IMR-90 (cell line): Measurements from ENCODE around the gene GIPR. TPM values are rescaled to one million over a fixed set of nuclear protein-coding genes. Genes with fewer than 3 reads are reported as not detected.

Source experiments
- ATAC-seq: fragments of 200-7000 bp; cut with Tn5 transposase; 2 replicates; pipeline ENCODE4 v1.9.1; 2020; ENCODE audit warnings: low read depth, mild to moderate bottlenecking, moderate library complexity
- BruUV-seq: library from RNA; stranded (reverse); fragments of 400-500 nt; replicated peaks from 2 replicates; lab custom pipeline; 2021; lab: Mats Ljungman, UMichigan
- CTCF ChIA-PET: fragments of 300-600 bp; formaldehyde crosslinking; extraction: SDS; loops from one replicate; lab custom pipeline; 2021; ENCODE audit warnings: antibody characterized with exemption; lab: Yijun Ruan, JAX
- POLR2A ChIA-PET: fragments of 300-600 bp; sonication (Branson Sonifier 250); formaldehyde crosslinking; loops from one replicate; lab custom pipeline; 2022; ENCODE audit warnings: antibody characterized with exemption; ENCODE audit not compliant: unreplicated experiment; lab: Charles Lee
- DNase-seq: peaks from one replicate; pipeline ENCODE4 v3.0.0; 2013
- H2AFZ ChIP-seq: replicated peaks from 2 replicates; pipeline ENCODE3; 2013; ENCODE audit warnings: low read length, mild to moderate bottlenecking; ENCODE audit not compliant: poor library complexity
- H2AK5ac ChIP-seq: 2 replicates; pipeline ENCODE4 v1.6.1; 2013; ENCODE audit warnings: low read depth, low read length, inconsistent platforms
- H2AK9ac ChIP-seq: replicated peaks from 2 replicates; pipeline ENCODE3; 2013; ENCODE audit warnings: mild to moderate bottlenecking, low read depth, low read length, moderate library complexity; ENCODE audit not compliant: poor library complexity
- H2BK120ac ChIP-seq: 2 replicates; pipeline ENCODE4 v1.6.1; 2013; ENCODE audit warnings: low read depth, low read length, inconsistent platforms
- H2BK15ac ChIP-seq: 3 replicates; pipeline ENCODE4 v1.6.1; 2013; ENCODE audit warnings: low read depth, low read length, inconsistent platforms
- H2BK20ac ChIP-seq: 2 replicates; pipeline ENCODE4 v1.6.1; 2013; ENCODE audit warnings: low read depth, mild to moderate bottlenecking, inconsistent platforms, low read length, moderate library complexity
- H2BK5ac ChIP-seq: 2 replicates; pipeline ENCODE4 v1.6.1; 2013; ENCODE audit warnings: mild to moderate bottlenecking, low read depth, low read length, inconsistent platforms; ENCODE audit not compliant: poor library complexity, severe bottlenecking
- H3K14ac ChIP-seq: replicated peaks from 2 replicates; pipeline ENCODE4 v1.6.1; 2013; ENCODE audit warnings: low read depth, low read length, inconsistent platforms
- H3K18ac ChIP-seq: 2 replicates; pipeline ENCODE4 v1.6.1; 2013; ENCODE audit warnings: low read depth, low read length, control low read depth
- H3K23ac ChIP-seq: 2 replicates; pipeline ENCODE4 v1.6.1; 2013; ENCODE audit warnings: low read depth, low read length, inconsistent platforms
- H3K27ac ChIP-seq: 2 replicates; pipeline ENCODE4 v1.5.1; 2013; ENCODE audit warnings: mild to moderate bottlenecking, control low read depth, low read length; ENCODE audit not compliant: insufficient read depth
- H3K27me3 ChIP-seq: 2 replicates; pipeline ENCODE4 v1.6.1; 2013; ENCODE audit warnings: low read length; ENCODE audit not compliant: control insufficient read depth, insufficient read depth
- H3K36me3 ChIP-seq: 2 replicates; pipeline ENCODE4 v1.6.1; 2013; ENCODE audit warnings: low read length, mixed read lengths; ENCODE audit not compliant: control insufficient read depth, insufficient read depth
- H3K4ac ChIP-seq: 2 replicates; pipeline ENCODE4 v1.6.1; 2013; ENCODE audit warnings: low read depth, low read length, inconsistent platforms
- H3K4me1 ChIP-seq: 2 replicates; pipeline ENCODE4 v1.6.1; 2013; ENCODE audit warnings: low read length, mixed read lengths; ENCODE audit not compliant: control insufficient read depth, insufficient read depth
- H3K4me2 ChIP-seq: 2 replicates; pipeline ENCODE4 v1.6.1; 2013; ENCODE audit warnings: low read depth, mild to moderate bottlenecking, control low read depth, low read length, moderate library complexity
- H3K4me3 ChIP-seq: 2 replicates; pipeline ENCODE4 v1.5.1; 2013; ENCODE audit warnings: low read depth, mild to moderate bottlenecking, control low read depth, low read length, moderate library complexity; ENCODE audit not compliant: insufficient read depth
- H3K56ac ChIP-seq: 2 replicates; pipeline ENCODE4 v1.6.1; 2013; ENCODE audit warnings: low read length, inconsistent platforms; ENCODE audit not compliant: insufficient read depth; ENCODE audit errors: extremely low read depth
- H3K79me1 ChIP-seq, 2 experiments: 2 replicates each; pipeline ENCODE4 v1.6.1; 2013; ENCODE audit warnings: low read length in 2 of 2, inconsistent platforms in 1 of 2, low read depth in 1 of 2
- H3K9ac ChIP-seq: 2 replicates; pipeline ENCODE4 v1.6.1; 2013; ENCODE audit warnings: low read depth, low read length, control low read depth
- H3K9me1 ChIP-seq: 2 replicates; pipeline ENCODE4 v1.6.1; 2013; ENCODE audit warnings: low read length, inconsistent platforms; ENCODE audit not compliant: insufficient read depth
- H3K9me3 ChIP-seq: 2 replicates; pipeline ENCODE4 v1.6.1; 2013; ENCODE audit warnings: low read length; ENCODE audit not compliant: control insufficient read depth, insufficient read depth
- H4K20me1 ChIP-seq: 2 replicates; pipeline ENCODE4 v1.6.1; 2013; ENCODE audit warnings: low read length, inconsistent platforms; ENCODE audit not compliant: insufficient read depth
- H4K5ac ChIP-seq: 2 replicates; pipeline ENCODE4 v1.6.1; 2013; ENCODE audit warnings: mild to moderate bottlenecking, low read depth, low read length, control low read depth
- H4K8ac ChIP-seq, 2 experiments: 2 replicates each; pipeline ENCODE4 v1.6.1; 2013; ENCODE audit warnings: low read depth in 2 of 2, low read length in 2 of 2, control low read depth in 1 of 2, inconsistent platforms in 1 of 2
- H4K91ac ChIP-seq: 2 replicates; pipeline ENCODE4 v1.6.1; 2013; ENCODE audit warnings: low read depth, low read length, inconsistent platforms; ENCODE audit not compliant: insufficient read depth
- BHLHE40 ChIP-seq: fragments of 150-350 bp; IDR thresholded peaks from 2 replicates; pipeline ENCODE4 v1.6.1; 2016; ENCODE audit warnings: mild to moderate bottlenecking, low read depth, low read length
- CEBPB ChIP-seq: IDR thresholded peaks from 2 replicates; pipeline ENCODE4 v1.6.1; 2012; ENCODE audit warnings: low read depth, low read length, improper control_type of control experiment
- CHD1 ChIP-seq: IDR thresholded peaks from 2 replicates; pipeline ENCODE4 v1.6.1; 2012; ENCODE audit warnings: low read depth, low read length, improper control_type of control experiment
- FOS ChIP-seq: fragments of 150-350 bp; IDR thresholded peaks from 2 replicates; pipeline ENCODE4 v1.6.1; 2016; ENCODE audit warnings: low read depth, low read length
- MAFK ChIP-seq: IDR thresholded peaks from 2 replicates; pipeline ENCODE4 v1.6.1; 2012; ENCODE audit warnings: low read depth, low read length, improper control_type of control experiment
- MAZ ChIP-seq: IDR thresholded peaks from 2 replicates; pipeline ENCODE4 v1.6.1; 2012; ENCODE audit warnings: low read depth, mild to moderate bottlenecking, low read length, improper control_type of control experiment, moderate library complexity, borderline replicate concordance
- MXI1 ChIP-seq: IDR thresholded peaks from 2 replicates; pipeline ENCODE4 v1.6.1; 2012; ENCODE audit warnings: low read depth, mild to moderate bottlenecking, low read length, moderate library complexity, borderline replicate concordance
- NFE2L2 ChIP-seq: fragments of 150-350 bp; IDR thresholded peaks from 2 replicates; pipeline ENCODE4 v1.6.1; 2016; ENCODE audit warnings: low read depth, mild to moderate bottlenecking, low read length
- POLR2A ChIP-seq: IDR thresholded peaks from 2 replicates; pipeline ENCODE4 v1.6.1; 2012; ENCODE audit warnings: mild to moderate bottlenecking, low read depth, low read length
- RCOR1 ChIP-seq: IDR thresholded peaks from 2 replicates; pipeline ENCODE4 v1.6.1; 2012; ENCODE audit warnings: mild to moderate bottlenecking, low read length, improper control_type of control experiment; ENCODE audit not compliant: insufficient replicate concordance
- RFX5 ChIP-seq: IDR thresholded peaks from 2 replicates; pipeline ENCODE4 v1.8.0; 2012; ENCODE audit warnings: low read depth, mild to moderate bottlenecking, low read length, moderate library complexity
- SMC3 ChIP-seq: fragments of 150-350 bp; IDR thresholded peaks from 2 replicates; pipeline ENCODE4 v1.6.1; 2016; ENCODE audit warnings: low read depth, mild to moderate bottlenecking, antibody characterized with exemption, low read length, moderate library complexity
- WGBS, 2 experiments: methylation state at CpG; one replicate each; pipeline versions ENCODE4 v1.1.5 to v1.1.7; 2013; ENCODE audit warnings: missing lambda C conversion rate in 2 of 2; ENCODE audit not compliant: insufficient read length in 1 of 2; ENCODE audit errors: extremely low coverage in 2 of 2; 5-methylcytosine and 5-hydroxymethylcytosine counted together
- dilution Hi-C: fragments of 300-500 bp; cut with HindIII; formaldehyde crosslinking; loops from one replicate; pipeline ENCODE4 v1.14.3; 2018; ENCODE audit warnings: low sequenced_read_pairs; ENCODE audit not compliant: unreplicated experiment
- in situ Hi-C: fragments of 300-500 bp; cut with MboI; formaldehyde crosslinking; loops from 3 replicates; pipeline ENCODE4 v1.14.3; 2019; ENCODE audit warnings: low sequenced_read_pairs, inconsistent platforms, mixed read lengths
- intact Hi-C: fragments of 100-400 bp; cut with micrococcal nuclease; formaldehyde crosslinking; loops from 2 replicates; pipeline ENCODE4 v1.10.0; 2022
- polyA plus RNA-seq, 3 experiments: library from polyadenylated mRNA; depleted of rRNA; stranded (reverse); fragments of >200 nt; gene quantifications; 2 replicates each; pipeline ENCODE4 v1.2.3, GENCODE V29; 2012; ENCODE audit warnings: low replicate concordance in 1 of 3
- total RNA-seq: library from RNA; depleted of rRNA; stranded (reverse); fragments of >200 nt; gene quantifications from 2 replicates; pipeline ENCODE4 v1.2.3, GENCODE V29; 2012
- TF ChIP-seq, protein P1 (sequence below): fragments of 150-350 bp; IDR thresholded peaks from 2 replicates; pipeline ENCODE4 v1.6.1; 2016; ENCODE audit warnings: low read depth, mild to moderate bottlenecking, low read length, moderate library complexity, borderline replicate concordance
- TF ChIP-seq, protein P2 (sequence below): conservative IDR thresholded peaks from 2 replicates; pipeline ENCODE4 v1.5.1; 2012; ENCODE audit warnings: mild to moderate bottlenecking, low read depth, low read length, improper control_type of control experiment
- TF ChIP-seq, protein P3 (sequence below): fragments of 150-350 bp; IDR thresholded peaks from 2 replicates; pipeline ENCODE4 v1.6.1; 2017; ENCODE audit warnings: mild to moderate bottlenecking, antibody characterized with exemption, low read length, low read depth

The GIPR gene
- total and polyA plus RNA-seq, 2 of the 4 experiments (the other 2 are of a cell fraction): 0.18 to 1.2 TPM

DNA sequence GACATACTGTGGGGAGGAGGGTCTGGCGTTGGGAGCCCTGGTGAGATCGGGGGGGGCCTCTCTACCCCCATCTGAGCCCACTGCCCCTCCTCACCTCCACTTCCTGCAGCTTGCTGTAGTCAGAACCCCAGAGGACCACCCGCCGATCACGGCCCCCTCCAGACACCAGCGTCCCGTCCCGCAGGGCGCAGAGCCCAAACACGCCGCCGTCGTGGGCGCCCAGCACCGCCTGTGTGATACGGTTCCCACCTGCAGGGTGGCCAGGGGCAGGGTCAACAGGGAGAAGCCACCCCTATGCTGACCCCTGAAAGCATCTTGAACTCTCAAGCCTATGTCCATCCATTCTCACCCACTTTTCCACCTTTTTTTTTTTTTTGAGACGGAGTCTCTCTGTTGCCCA, 46.6 kb upstream of the GIPR start:
- no peaks in the 10 kb centered on the region for H3K9me3 ChIP-seq
- dilution Hi-C loops: no loop called here

More for the DNA sequence above, 46.6 kb upstream of the GIPR start:
- Histone ChIP-seq H2AFZ (no peak overlapping the region), H3K36me3 (peaks cover 47% of the 10 kb centered on the region), H3K56ac (no peak overlapping the region), H3K18ac (no peak overlapping the region), H2AK5ac (no peak overlapping the region), H4K20me1 (no peaks in the 10 kb centered on the region; the same call in 1 of the 2 replicates), H3K9me1 (peaks cover 5% of the 10 kb centered on the region; the same call in 1 of the 2 replicates), H2AK9ac (no peak overlapping the region), H3K14ac (no peak overlapping the region), H2BK15ac (no peak overlapping the region), H3K4me2 (no peak overlapping the region), H3K27ac (no peak overlapping the region), H2BK20ac (no peak overlapping the region), H2BK5ac (no peak overlapping the region), H3K4me1 (no peaks in the 10 kb centered on the region), H3K27me3 (no peaks in the 10 kb centered on the region), H4K91ac (no peak overlapping the region), H3K23ac (no peak overlapping the region), H3K4ac (no peak overlapping the region), H4K8ac (no peak overlapping the region), H2BK120ac (no peak overlapping the region), H3K79me1 (no peaks in the 10 kb centered on the region; a peak in 1 of 4 replicates), H4K5ac (no peak overlapping the region), H3K4me3 (no peak overlapping the region), H3K9ac (no peak overlapping the region)
- no peak for ATAC-seq
- intact Hi-C loops: no loop called here
- TF ChIP-seq MAZ: no peak
- TF ChIP-seq, protein P1, sequence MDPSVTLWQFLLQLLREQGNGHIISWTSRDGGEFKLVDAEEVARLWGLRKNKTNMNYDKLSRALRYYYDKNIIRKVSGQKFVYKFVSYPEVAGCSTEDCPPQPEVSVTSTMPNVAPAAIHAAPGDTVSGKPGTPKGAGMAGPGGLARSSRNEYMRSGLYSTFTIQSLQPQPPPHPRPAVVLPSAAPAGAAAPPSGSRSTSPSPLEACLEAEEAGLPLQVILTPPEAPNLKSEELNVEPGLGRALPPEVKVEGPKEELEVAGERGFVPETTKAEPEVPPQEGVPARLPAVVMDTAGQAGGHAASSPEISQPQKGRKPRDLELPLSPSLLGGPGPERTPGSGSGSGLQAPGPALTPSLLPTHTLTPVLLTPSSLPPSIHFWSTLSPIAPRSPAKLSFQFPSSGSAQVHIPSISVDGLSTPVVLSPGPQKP: no peak
- TF ChIP-seq, protein P2, sequence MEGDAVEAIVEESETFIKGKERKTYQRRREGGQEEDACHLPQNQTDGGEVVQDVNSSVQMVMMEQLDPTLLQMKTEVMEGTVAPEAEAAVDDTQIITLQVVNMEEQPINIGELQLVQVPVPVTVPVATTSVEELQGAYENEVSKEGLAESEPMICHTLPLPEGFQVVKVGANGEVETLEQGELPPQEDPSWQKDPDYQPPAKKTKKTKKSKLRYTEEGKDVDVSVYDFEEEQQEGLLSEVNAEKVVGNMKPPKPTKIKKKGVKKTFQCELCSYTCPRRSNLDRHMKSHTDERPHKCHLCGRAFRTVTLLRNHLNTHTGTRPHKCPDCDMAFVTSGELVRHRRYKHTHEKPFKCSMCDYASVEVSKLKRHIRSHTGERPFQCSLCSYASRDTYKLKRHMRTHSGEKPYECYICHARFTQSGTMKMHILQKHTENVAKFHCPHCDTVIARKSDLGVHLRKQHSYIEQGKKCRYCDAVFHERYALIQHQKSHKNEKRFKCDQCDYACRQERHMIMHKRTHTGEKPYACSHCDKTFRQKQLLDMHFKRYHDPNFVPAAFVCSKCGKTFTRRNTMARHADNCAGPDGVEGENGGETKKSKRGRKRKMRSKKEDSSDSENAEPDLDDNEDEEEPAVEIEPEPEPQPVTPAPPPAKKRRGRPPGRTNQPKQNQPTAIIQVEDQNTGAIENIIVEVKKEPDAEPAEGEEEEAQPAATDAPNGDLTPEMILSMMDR: no peak
- TF ChIP-seq MAFK: no peak
- TF ChIP-seq RFX5: no peak
- no peak for TF ChIP-seq CHD1
- no peak for TF ChIP-seq MXI1
- TF ChIP-seq CEBPB: no peak
- no peak for TF ChIP-seq POLR2A
- no peak for TF ChIP-seq SMC3
- no peak for TF ChIP-seq NFE2L2
- TF ChIP-seq, protein P3, sequence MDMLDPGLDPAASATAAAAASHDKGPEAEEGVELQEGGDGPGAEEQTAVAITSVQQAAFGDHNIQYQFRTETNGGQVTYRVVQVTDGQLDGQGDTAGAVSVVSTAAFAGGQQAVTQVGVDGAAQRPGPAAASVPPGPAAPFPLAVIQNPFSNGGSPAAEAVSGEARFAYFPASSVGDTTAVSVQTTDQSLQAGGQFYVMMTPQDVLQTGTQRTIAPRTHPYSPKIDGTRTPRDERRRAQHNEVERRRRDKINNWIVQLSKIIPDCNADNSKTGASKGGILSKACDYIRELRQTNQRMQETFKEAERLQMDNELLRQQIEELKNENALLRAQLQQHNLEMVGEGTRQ: no peak
- TF ChIP-seq RCOR1: no peak
- TF ChIP-seq BHLHE40: no peak
- TF ChIP-seq FOS: no peak
- BruUV-seq: no TSS peak
- ChIA-PET POLR2A (no interaction called here), CTCF (no interaction called here)
- in situ Hi-C loops: no loop called here
- no peak for DNase-seq
- WGBS, 2 experiments: 92% methylated on average over 7 of the region's 17 CpGs; no CpG with 5 or more reads in 1 of the 2 experiments
